Aorta (tissue), 5 donors: ENCODE measurements around the gene FHIT. TPM values are rescaled to one million over a fixed set of nuclear protein-coding genes. Genes with fewer than 3 reads are reported as not detected.

Experiments used
- ATAC-seq: fragments of 200-7000 bp; cut with Tn5 transposase; one replicate; pipeline ENCODE4 v1.9.1; 2022; ENCODE audit warnings: moderate library complexity; ENCODE audit not compliant: low FRiP score
- DNase-seq, 2 donors: peaks; one replicate each; pipeline ENCODE4 v3.0.0-alpha.2; 2020
- H3K27ac ChIP-seq, 2 donors: one replicate each; pipeline ENCODE4 v1.5.1; 2013; ENCODE audit warnings: low read length in 2 of 2, mild to moderate bottlenecking in 2 of 2, moderate library complexity in 2 of 2, control low read depth in 1 of 2, inconsistent platforms in 1 of 2, low read depth in 1 of 2
- H3K27me3 ChIP-seq, 2 donors: one replicate each; pipeline ENCODE4 v1.6.1; 2013; ENCODE audit warnings: control low read depth in 1 of 2, low read length in 1 of 2, mild to moderate bottlenecking in 1 of 2, moderate library complexity in 1 of 2; ENCODE audit not compliant: insufficient read depth in 2 of 2, control insufficient read depth in 1 of 2
- H3K36me3 ChIP-seq, 2 donors: one replicate each; pipeline ENCODE4 v1.6.1; 2013; ENCODE audit warnings: control low read depth in 1 of 2, low read length in 1 of 2, mild to moderate bottlenecking in 1 of 2; ENCODE audit not compliant: insufficient read depth in 2 of 2, control insufficient read depth in 1 of 2
- H3K4me1 ChIP-seq, 2 donors: one replicate each; pipeline ENCODE4 v1.6.1; 2013; ENCODE audit warnings: low read length in 2 of 2, control low read depth in 1 of 2, mild to moderate bottlenecking in 1 of 2, moderate library complexity in 1 of 2; ENCODE audit not compliant: insufficient read depth in 2 of 2, control insufficient read depth in 1 of 2
- H3K4me3 ChIP-seq, 2 donors: one replicate each; pipeline ENCODE4 v1.5.1; 2013; ENCODE audit warnings: low read length in 2 of 2, control low read depth in 1 of 2, mild to moderate bottlenecking in 1 of 2
- H3K9me3 ChIP-seq: one replicate; pipeline ENCODE4 v1.6.1; 2013; ENCODE audit warnings: mild to moderate bottlenecking, low read length; ENCODE audit not compliant: control insufficient read depth
- WGBS, 2 donors: extraction: QIAGEN DNeasy Blood & Tissue Kit; methylation state at CpG; one replicate each; pipeline ENCODE4 v1.1.7; 2013; 5-methylcytosine and 5-hydroxymethylcytosine counted together
- intact Hi-C, 2 donors: fragments of 100-400 bp; cut with DNase I; formaldehyde crosslinking; loops; one replicate each; pipeline versions ENCODE4 v1.14.2 to v1.15.0; 2022
- polyA plus RNA-seq, 2 donors: library from polyadenylated mRNA; stranded (reverse); fragments of 200-250 nt; gene quantifications; one replicate each; pipeline ENCODE4 v1.2.3, GENCODE V29; 2013
- total RNA-seq, 2 donors: library from RNA; stranded (reverse); fragmentation: NEBNext Ultra II Directional; extraction: Animal tissue kit (Norgen Biotek cat#: 25700); gene quantifications; one replicate each; pipeline ENCODE4 v1.2.1, GENCODE V29; 2021
- donor health status: healthy with polysubstance abuse.
- donor health status: Bipolar disorder and iron deficiency.
- donor health status: DM: no; HTN: no; CAD: no.
- donor health status: DM: no; HTN: no; CAD: no.
- donor health status: DM: yes; HTN: yes; CAD: no.

The FHIT gene
- total and polyA plus RNA-seq, 4 donors, result 1.1 to 9.2 (median 3.0) TPM

GRCh38 chr3:59963676-59964075, 1287.6 kb downstream of the FHIT start:
- Histone ChIP-seq H3K9me3 (no peaks in the 10 kb centered on the region), H3K4me3 (no peak overlapping the region), H3K27ac (no peak overlapping the region), H3K4me1 (no peaks in the 10 kb centered on the region), H3K27me3 (peaks cover 0 to 3% of the 10 kb centered on the region in 2 donors), H3K36me3 (no peaks in the 10 kb centered on the region)
- intact Hi-C loops, result no loop called here
- ATAC-seq (no peak), DNase-seq (no peak)
- WGBS, 2 donors, result 10 to 13% methylated on average over 4 of the region's 4 CpGs

DNA sequence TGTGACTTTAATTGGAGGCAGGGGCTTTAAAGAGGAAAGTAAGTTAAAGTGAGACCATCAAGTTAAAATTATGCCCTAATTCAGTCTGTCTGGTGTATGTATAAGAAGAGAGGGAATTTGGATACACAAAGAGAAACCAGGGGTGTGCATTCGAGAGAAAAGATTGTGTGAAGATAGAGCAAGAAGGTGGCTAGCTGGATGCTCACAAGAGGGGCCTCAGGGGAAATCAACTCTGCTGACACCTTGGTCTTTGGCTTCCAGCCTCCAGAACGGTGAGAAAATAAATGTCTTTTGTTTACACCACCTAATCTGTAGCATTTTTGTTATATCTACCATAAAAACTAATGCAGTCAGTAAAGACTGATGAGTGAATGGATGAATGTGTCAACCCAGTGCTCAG, 1294.1 kb downstream of the FHIT start:
- 74 to 79% methylated on average over 2 of the region's 2 CpGs for WGBS, 2 donors
- H3K4me3 ChIP-seq, result no peak overlapping the region
- no peaks in the 10 kb centered on the region for H3K4me1 ChIP-seq
- DNase-seq (no peak), ATAC-seq (no peak)
- H3K27me3 ChIP-seq, result peaks cover 0 to 3% of the 10 kb centered on the region in 2 donors
- no peak overlapping the region for H3K27ac ChIP-seq
- intact Hi-C loops, result no loop called here
- H3K9me3 ChIP-seq, result no peaks in the 10 kb centered on the region
- no peaks in the 10 kb centered on the region for H3K36me3 ChIP-seq

DNA sequence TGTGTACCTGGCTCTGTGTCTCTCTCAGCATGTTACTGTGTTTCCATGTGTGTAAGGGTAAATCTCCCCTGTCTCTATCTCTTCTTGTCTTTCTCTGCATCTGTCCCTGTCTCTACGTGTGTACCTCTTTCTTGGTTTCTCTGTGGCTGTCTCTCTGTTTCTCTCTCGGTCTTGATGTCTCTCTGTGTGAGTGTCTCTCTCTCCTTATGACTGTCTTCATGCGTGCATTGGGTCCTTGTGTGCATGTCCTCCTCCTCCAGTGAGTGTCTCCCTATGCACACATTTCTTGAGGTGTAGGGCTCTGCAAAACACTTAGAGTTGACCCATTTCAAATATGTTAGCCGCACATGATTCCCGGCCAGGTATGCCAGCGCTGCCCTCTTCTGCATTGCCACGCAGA, 1298.1 kb downstream of the FHIT start:
- WGBS, 2 donors, result 94 to 96% methylated on average over 7 of the region's 7 CpGs
- no peak for DNase-seq

GRCh38 chr3:59949311-59949710, 1301.9 kb downstream of the FHIT start:
- H3K27me3 ChIP-seq, result no peaks in the 10 kb centered on the region
- no peak for DNase-seq
- no peaks in the 10 kb centered on the region for H3K4me1 ChIP-seq
- H3K36me3 ChIP-seq, result no peaks in the 10 kb centered on the region
- no peaks in the 10 kb centered on the region for H3K9me3 ChIP-seq
- no peak overlapping the region for H3K27ac ChIP-seq
- H3K4me3 ChIP-seq, result no peak overlapping the region
- intact Hi-C loops, result no loop called here
- ATAC-seq, result no peak
- 69 to 75% methylated on average over 5 of the region's 5 CpGs for WGBS, 2 donors

More for the DNA sequence above, 1298.1 kb downstream of the FHIT start:
- Histone ChIP-seq H3K27me3 (no peaks in the 10 kb centered on the region), H3K27ac (no peak overlapping the region), H3K9me3 (no peaks in the 10 kb centered on the region), H3K4me3 (no peak overlapping the region), H3K4me1 (no peaks in the 10 kb centered on the region), H3K36me3 (no peaks in the 10 kb centered on the region)
- no peak for ATAC-seq
- intact Hi-C loops, result no loop called here

DNA sequence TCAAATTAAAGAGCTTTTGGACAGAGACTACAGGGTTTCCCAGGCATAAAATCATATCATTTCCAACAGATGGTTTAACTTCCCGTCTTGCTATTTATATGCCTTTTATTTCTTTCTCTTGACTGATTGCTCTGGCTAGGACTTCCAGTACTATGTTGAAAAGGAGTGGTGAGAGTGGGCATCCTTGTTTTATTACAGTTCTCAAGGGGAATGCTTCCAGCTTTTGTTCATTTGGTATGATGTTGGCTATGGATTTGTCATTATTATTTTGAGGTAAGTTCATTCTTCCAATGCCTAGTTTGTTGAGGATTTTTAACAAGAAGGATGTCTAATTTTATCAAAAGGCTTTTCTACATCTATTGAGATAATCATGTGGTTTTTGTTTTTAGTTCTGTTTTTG, 1304.9 kb downstream of the FHIT start:
- intact Hi-C loops, result no loop called here
- no peaks in the 10 kb centered on the region for H3K4me1 ChIP-seq
- no peaks in the 10 kb centered on the region for H3K9me3 ChIP-seq
- H3K27ac ChIP-seq, result no peak overlapping the region
- DNase-seq (no peak), ATAC-seq (no peak)
- H3K27me3 ChIP-seq, result no peaks in the 10 kb centered on the region
- WGBS, 2 donors, result 26 to 41% methylated on average over 1 of the region's 1 CpG
- H3K4me3 ChIP-seq, result no peak overlapping the region
- H3K36me3 ChIP-seq, result no peaks in the 10 kb centered on the region

DNA sequence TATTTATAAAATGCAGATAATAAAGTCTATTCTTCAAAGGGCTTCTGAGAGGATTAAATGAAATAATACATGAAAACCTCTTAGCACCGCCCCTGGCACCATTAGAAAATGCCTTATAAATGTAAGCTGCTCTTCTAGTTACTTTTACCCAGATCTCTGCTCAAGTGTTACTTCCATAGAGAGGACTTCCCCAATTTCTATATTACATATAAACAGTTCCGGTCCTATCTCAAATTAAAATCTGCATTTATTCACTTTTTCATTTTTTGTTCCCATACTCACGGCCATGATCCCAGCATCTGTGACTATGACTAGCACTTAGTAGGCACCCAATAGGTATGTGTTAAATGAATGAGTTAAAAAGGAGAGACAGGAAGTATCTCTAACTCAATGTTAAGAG, 1310.5 kb downstream of the FHIT start:
- Histone ChIP-seq H3K9me3 (no peaks in the 10 kb centered on the region), H3K4me3 (no peak overlapping the region), H3K36me3 (no peaks in the 10 kb centered on the region), H3K27ac (no peak overlapping the region), H3K4me1 (no peaks in the 10 kb centered on the region), H3K27me3 (no peaks in the 10 kb centered on the region)
- no peak for ATAC-seq
- intact Hi-C loops, result no loop called here
- 92 to 93% methylated on average over 3 of the region's 3 CpGs for WGBS, 2 donors
- no peak for DNase-seq

GRCh38 chr3:59939826-59940426, 1311.3 kb downstream of the FHIT start:
- no peak for DNase-seq
- H3K4me1 ChIP-seq, result no peaks in the 10 kb centered on the region
- WGBS, 2 donors, result 94 to 97% methylated on average over 4 of the region's 4 CpGs
- H3K4me3 ChIP-seq, result no peak overlapping the region
- no peaks in the 10 kb centered on the region for H3K36me3 ChIP-seq
- intact Hi-C loops, result no loop called here
- no peaks in the 10 kb centered on the region for H3K27me3 ChIP-seq
- H3K27ac ChIP-seq, result no peak overlapping the region
- no peak for ATAC-seq
- no peaks in the 10 kb centered on the region for H3K9me3 ChIP-seq

GRCh38 chr3:59938828-59939227, 1312.4 kb downstream of the FHIT start:
- DNase-seq (no peak), ATAC-seq (no peak)
- no peaks in the 10 kb centered on the region for H3K4me1 ChIP-seq
- intact Hi-C loops, result no loop called here
- no peaks in the 10 kb centered on the region for H3K27me3 ChIP-seq
- WGBS, 2 donors, result 75 to 87% methylated on average over 3 of the region's 3 CpGs
- no peaks in the 10 kb centered on the region for H3K9me3 ChIP-seq
- no peak overlapping the region for H3K27ac ChIP-seq
- no peaks in the 10 kb centered on the region for H3K36me3 ChIP-seq
- H3K4me3 ChIP-seq, result no peak overlapping the region

- WGBS, 2 donors, result 47 to 57% methylated on average over 4 of the region's 4 CpGs
- no peak overlapping the region for H3K4me3 ChIP-seq
- ATAC-seq (no peak), DNase-seq (no peak)
- no peaks in the 10 kb centered on the region for H3K9me3 ChIP-seq
- H3K27ac ChIP-seq, result no peak overlapping the region
- H3K4me1 ChIP-seq, result no peaks in the 10 kb centered on the region
- H3K36me3 ChIP-seq, result no peaks in the 10 kb centered on the region
- intact Hi-C loops, result no loop called here
- no peaks in the 10 kb centered on the region for H3K27me3 ChIP-seq
These were observed 1314.1 kb downstream of the FHIT start for GRCh38 chr3:59937201-59937600.
